DMS79 treated with DMSO at 0.1 percent for 48 hours (cell line): ENCODE results near the gene CNNM1.

Source experiments
- DNase-seq: peaks from one replicate; lab custom pipeline; 2025; lab: John Stamatoyannopoulos, UW

CNNM1 gene

DNA sequence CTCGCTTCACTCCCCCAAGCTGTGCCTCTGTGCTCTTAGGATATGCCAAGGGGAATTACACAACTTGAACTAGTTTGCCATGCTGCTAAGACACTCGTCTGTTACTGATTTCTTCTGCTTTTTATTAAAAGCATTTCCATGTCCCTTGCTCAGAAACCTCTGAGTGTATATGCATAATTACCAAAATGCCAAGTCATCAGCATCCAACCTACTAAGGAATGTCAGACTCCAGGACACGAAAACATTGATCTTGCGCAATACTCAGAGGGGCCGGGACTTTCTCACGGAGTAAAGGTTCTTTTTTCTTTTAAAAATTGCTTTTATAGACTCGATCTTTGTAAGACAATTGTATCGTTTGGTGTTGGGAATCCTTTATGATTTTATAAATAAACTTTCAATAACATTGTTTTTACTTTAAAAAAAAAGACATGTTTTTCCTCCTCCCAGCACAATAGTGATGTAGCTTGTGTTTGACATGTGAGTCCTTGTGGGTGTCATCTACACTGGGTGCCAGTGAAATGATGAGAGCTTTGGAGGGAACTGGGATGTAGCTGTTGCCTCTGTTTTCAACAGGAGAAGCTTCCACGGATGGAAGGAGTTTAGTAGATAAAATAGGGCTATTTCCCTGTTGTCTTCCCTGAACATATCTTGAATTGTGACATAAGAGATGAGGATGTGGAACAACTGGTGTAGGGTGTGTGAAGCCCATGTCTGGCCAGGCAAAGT lies 43.6 kb downstream of the CNNM1 start:
- no peak for DNase-seq

DNA sequence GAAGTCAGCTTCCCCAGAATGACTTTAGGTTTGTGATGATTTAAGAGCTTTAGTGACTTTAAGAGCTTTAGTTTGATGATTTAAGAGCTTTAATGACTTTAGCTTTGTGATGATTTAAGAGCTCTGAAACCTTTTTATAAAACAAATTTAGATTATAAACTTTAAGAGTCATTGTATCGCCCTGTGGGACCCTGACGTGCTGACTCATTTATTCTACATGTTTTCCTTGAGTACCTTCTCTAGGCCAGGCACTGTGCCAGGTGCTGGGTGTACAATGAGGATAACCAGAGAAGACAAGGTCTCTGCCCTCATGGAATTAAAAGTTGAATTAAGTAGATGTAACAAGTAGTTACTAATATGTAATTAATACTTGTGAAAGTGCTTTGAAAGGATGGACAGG lies 45.4 kb downstream of the CNNM1 start:
- DNase-seq, result peak; percentile 43

DNA sequence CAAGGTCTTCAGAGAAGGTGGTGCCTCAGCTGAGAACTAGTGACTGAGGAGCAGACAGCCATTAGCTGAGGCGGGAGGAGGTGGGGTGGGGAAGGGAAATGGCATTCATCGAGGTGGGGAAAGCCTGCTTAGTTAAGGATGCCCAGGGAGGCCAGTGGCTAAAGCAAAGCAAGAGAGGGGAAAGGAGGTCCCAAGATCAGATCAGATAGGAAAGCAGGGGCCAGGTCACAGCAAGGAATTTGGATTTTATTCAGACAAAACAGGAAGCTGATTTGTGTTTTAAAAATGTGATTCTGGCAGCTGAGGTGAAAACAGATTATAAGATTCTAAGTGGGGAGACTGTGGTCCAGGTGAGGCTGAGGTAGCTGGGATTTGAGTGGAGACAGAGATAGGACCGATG lies 45.8 kb downstream of the CNNM1 start:
- no peak for DNase-seq

DNA sequence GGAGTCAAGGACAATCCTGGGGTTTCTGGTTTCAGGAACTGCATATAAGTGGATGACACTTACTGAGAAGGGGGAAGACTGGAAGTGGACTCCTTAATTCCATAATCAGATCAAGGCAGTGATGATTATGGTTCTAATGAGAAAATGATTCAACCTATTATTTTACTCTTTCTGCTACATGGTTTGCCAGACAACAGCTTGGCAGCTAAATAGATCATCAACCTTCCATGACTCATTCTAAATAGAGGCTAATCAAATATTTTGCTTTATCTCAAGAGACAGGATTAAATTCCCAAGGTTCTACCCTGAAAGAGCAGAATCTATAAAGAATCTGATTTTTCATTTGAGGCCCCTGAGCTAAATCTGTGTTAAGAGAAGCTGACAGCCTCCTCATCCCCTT lies 46.3 kb downstream of the CNNM1 start:
- DNase-seq, result no peak

DNA sequence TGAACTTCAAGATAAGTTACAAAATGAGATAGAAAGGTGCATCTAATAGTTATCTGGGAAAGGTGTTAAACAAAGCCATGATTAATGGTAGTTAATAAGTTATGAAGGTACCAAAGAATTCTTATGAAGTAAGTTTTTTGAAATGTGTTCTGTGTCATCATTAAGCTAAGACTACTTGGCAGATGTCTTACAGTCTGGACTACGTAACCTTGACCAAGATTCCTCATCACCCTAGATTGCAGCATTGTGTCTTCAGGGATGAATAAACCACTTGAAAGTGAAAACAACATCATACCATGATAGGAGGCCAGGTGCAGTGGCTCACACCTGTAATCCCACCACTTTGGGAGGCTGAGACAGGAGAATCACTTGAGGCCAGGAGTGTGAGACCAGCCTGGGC lies 53.0 kb downstream of the CNNM1 start:
- DNase-seq, result no peak

DNA sequence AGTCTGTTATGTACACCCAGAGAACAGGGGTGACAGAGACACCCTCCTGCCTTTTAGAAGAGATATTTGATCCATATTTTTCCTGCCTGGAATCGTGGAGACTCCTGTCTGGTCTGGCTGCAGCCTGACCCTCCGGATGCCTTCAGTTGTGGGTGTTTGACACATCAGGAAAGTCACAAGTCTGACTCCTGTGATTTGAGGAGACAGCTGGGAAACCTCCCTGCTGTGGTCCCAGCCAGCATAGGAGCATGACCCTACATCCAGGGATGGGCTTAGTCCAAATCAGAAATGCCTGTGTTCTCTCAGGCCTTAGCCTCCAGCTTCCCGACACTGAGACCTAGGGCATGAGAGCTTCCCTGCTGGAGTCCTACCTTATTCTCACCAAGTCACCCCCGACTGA lies 57.9 kb downstream of the CNNM1 start:
- DNase-seq, result no peak

DNA sequence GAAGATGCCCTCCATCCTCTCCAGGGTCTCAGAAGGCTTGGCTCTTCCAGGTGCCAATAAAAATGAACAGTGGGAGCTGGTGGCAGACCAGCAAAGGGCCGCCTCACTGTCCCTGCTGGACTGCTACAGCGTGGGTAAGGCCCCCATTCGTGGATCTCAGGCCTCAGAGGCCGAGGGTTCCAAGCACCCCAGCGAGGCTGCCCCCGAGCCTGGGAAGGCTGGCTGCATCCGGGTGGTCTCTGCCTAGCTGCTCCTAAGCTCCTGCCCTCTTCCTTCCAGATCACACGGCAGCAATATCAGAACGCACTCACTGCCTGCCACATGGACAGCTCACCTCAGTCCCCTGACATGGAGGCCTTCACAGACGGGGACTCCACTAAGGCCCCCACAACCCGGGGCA lies 58.4 kb downstream of the CNNM1 start:
- no peak for DNase-seq

DNA sequence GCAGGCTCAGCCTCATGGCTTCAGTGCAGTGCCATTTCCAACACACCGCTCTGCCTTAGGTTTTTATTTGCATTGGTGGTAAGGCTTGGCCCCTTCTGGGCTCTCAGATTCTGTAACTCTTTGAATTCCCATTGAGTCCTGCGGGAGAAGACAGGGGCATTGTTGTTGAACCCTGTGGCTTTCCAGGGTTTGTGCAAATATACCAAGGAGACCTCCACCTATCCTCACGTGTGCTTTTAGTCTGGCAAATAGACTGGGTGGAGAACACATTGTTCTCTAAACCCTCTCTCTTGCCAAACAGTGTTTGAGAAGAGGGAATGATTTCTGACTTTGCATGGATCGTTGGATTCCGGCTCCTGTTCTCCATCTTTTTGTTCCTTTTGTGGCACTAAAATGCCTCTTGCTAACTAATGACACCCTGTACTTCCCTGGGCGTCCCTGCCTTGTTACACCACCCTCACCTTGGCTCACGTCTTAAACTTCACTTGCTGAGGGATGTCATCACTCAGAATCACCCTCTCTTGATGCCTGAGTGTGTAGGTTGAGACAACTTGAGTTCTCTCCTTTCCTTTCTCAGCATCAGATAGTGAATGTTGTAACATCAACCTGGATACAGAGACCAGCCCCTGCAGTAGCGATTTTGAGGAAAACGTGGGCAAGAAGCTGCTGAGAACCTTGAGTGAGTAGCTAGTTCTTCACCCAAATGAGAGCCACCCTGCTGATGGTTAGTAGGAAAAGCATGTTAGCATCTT lies 60.7 kb downstream of the CNNM1 start:
- no peak for DNase-seq

DNA sequence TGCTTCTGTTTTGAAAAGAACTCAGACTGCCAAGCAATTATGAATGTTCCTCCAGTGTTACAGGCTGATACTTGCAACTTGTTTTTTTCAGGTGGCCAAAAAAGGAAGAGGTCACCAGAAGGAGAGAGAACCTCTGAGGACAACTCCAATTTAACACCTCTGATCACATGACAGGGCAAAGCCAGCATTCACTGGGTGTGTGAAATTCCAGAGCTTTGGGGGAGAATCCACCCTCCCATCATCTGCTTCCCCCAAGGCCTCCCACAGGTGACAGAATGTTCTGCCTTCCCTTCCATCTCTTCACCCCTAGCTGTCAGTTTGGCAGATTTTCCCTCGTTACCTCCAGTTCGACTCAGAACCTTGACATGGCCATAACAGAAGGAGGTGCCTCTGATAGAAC lies 62.2 kb downstream of the CNNM1 start:
- DNase-seq, result no peak

DNA sequence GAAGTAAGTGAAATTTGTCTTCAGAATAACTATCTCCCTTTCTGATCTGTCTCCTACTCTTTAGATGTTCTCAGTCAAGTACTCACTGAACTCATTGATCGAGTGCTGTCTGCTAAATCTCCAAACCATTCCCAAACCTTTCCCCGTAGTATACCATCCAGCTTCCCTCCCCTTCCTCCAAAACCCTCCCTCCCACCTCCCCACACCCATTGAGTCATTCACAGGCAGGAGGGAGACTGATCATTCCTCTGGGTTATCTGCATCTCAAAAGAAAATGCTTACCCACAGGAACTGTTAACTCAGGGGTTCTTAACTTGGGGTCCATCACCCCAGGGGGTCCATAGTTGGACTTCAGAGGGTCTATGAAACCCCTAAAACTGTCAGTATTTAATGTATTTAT lies 63.9 kb downstream of the CNNM1 start:
- DNase-seq, result no peak

DNA sequence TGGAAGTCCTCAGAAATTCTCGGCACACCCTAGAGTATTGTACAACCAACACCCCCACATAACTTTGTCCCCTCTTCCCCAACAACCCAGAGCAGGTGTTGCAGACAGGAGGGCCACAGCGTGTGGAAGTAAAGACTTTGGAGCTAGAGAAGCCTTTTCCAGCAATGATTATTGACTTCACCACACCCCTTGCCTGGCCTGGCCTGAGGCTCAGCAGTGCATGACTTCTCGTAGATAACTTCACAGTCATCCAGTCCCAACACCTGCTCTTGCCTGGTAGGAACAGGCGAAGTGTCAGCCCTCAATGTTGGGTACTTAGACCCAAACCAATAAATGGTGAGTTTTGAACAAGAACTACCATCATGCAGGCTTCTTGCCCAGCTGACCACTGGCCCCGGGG lies 64.5 kb downstream of the CNNM1 start:
- no peak for DNase-seq

DNA sequence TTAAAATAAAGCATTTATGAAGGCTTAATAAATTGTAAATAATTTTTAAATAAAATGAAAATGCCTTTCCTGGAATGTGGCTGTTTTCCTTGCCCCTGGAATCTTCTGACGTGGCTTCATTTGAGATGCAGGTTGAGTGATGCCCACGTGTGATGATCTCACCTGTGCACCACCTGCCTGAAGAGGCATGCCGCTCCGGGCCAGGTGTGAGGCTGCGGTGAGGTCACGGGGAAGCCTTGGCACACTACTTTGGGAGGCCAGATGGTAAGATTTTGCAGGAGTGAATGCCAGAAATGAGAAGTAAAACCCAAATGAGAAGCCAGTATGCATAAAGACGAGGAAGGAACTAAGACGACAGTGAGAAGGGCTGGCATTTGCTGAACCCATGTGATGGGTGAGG lies 65.1 kb downstream of the CNNM1 start:
- DNase-seq, result peak; percentile 70

DNA sequence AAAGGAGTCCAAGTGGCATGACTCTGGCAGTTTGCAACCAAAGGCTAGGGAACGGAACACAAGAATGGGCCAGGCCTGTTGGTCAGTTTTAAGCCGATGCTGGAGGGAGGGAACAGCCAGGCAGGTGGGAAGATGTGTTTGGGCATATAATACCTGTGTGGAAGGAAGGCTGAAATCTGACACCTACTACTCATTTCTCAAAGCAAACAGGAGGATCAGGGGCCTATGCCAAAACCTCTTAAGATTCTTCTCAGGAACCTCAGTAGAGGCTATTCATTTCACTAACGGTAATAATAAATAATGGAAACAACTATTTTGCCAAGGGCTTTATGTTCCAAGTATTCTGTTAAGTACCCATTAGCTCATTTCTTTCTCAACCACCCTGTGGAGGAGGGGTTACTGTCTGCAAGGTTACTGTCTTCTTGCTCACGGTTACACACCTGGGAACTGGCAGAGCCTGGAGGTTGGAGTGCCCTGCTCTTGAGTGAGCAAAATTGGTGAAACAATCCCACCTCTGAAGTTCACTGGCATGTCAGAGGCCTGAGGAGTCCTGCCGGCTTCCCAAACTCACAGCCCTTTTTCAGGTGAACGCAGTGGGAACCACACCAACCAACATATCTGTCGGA lies 65.7 kb downstream of the CNNM1 start:
- DNase-seq, result peak; percentile 85

DNA sequence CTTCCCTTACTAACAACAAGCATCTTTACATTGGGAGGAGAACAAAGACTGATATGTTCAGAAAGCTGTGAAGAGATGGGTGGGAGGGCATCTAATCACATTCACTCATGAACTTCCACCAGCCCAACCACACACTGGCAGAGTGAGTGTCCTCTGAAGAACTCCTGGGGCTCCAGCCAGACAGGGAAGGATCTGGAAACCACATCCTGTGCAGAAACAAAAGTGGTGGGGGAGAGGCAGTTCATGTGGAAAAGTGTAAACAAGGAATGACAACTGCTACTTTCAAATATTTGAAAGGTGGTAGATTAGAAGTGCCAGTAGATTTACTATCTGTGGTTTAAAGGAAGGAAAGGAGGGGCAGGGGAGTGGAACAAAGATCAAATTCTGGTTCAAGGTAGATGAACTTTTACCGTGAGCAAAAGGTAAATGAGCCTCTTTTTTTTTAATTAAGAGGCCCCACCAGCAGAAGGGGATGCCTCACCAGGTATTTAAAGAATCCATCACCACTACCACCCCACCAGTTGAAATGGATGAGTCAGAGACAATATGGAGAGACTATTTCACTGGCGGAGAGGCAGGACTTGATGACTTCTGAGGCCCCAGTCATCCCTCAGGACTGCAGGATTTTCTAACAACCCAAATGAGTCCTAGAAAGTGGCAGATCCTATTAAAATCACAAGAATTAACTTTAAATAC lies 66.7 kb downstream of the CNNM1 start:
- peak; percentile 8 for DNase-seq

DNA sequence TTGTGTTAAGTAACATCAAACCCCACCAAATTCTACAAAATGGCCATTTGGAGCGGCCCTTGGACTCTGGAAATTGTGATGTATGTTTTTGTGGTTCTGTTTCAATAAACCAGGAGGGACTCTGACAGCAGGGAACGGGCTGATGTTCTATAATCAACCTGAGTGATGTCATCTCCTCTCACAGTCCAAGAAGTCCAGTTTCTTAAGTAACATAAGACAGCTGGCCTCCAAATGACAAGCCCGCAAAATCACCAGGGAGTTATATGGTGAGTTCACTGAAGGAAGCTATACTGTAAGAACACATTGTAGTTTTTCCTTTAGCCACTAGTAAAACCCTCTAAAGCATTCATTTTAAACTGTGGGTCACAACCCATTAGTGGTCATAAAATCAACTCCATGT lies 67.3 kb downstream of the CNNM1 start:
- DNase-seq, result no peak

DNA sequence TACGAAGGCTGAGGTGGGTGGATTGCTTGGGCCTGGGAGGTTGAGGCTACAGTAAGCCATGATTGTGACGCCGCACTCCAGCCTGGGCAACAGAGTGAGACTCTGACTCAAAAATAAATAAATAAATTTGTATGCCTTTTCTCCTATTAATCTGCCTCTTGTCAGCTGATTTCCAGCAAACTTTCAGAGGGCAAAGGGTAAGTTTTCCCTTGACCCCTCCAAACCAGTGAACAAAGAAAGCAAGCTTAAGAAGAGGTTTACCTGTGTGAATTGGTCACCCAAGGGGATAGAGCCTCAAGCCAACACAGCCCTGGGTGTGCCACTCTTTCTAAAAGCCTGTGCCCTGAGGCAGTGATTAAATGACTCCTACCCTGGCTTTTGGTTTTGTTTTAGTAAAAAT lies 70.5 kb downstream of the CNNM1 start:
- no peak for DNase-seq

DNA sequence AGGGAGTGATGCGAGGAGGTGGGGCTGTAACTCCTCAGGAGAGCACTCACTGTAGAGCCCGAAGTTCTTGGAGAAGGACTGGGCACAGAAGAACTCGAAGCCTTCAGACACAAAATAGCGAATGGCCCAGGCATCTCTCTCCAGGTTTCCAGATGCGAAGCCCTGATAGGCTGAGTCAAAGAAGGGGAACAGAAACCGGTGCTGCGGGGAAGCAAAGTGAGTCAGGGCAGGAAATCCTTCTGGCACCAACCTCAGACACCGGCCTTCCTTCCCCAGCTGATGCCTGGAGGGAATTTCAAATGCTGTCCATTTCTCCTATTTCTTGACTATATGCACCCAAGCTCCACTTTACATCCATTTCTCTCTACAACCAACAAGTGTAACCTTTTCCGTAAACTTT lies 74.5 kb downstream of the CNNM1 start:
- DNase-seq, result no peak

DNA sequence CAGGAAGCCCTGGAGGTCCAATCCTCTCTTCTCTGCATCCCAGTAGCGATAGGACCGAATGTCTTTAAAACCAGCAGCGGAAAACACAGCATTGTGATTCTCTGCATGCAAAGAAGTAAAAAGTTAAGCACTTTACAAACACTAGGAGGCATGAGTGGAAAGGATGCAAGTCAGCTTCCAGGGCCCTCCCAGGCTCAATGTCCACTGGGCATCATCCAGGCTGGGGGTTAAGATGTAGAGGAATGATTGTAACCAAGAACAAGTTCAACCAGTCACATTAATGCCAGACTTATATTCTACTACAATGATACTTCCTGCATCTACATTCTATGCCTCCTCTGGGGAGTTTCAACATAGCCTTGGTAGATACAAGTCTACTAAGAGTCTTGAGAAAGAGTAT lies 77.0 kb downstream of the CNNM1 start:
- no peak for DNase-seq

DNA sequence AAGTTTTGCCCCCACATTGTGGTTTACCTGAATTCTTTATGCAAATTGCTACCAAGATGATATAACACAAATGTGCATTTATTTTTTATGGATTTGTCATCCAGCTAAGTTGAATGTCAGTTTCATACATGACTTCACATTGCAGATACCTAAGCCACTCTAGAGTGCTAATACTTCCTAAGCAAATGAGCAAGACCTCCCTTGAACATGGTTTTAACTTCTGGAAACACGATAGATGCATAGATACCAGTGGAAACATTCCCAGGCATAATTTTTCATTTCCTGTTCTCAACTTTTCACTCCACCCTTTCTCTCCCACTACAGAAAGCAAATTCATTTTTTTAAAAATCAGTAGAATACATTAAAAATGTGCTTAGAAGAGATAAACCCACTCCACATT lies 81.0 kb downstream of the CNNM1 start:
- DNase-seq, result no peak

DNA sequence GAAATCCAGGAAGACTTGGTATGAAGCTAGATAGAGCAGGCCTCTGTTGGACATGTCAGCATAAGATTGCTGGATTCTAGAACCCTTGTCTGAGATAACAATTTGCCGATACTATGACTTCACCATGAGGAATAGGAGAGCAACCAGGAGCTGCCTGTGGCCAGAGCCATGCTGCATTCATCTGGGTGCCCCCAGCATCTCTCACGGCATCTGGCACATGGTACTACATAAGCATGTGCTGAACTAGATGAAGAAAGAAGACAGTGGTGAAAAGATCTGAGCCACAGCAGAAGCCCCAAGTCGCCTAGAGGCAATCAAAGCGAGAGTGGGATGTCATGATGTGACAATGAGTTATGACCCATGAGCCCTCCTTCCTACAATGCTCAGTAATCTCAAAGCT lies 81.7 kb downstream of the CNNM1 start:
- no peak for DNase-seq

DNA sequence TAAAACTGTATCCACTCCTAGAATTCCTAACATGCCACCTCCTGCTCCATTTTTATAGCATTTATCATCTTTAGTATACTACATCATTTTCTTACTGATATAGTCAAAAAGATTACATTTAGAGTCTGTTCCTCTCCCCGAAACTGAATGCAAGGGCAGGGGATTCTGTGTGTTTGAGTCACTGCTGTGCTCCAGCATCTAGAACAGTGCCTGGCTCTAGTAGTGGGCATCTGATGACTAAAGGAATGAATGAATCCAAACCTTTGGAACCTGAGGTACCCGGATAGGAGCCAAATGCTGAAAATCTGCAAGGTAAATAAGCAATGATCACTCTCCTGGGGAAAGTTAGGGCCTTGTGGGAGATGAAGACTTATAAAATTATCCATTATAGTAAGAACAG lies 82.4 kb downstream of the CNNM1 start:
- DNase-seq, result no peak

DNA sequence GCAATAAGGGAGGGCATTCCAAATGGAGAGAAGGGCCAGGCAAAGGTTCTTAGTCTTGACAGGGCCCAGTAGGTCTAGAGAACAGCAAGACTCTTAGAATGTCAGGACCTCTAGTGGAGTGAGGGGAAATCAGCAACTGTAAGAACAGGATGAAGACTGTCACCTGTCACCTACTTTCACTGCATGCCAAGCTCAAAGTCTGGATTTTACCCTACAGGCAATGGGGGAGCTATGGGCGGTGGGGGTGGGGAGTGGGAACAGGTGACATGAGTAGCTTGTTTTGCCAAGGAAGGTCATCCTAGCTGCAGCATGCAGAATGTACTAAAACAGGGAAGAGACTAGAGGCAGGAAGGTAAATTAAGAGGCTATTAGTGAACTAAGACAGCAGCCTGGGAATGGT lies 82.9 kb downstream of the CNNM1 start:
- DNase-seq, result no peak
